Astrocyte (in vitro differentiated cells and primary cell): ENCODE results near the gene DNAL4.

Experiments used
- CTCF ChIP-seq: IDR thresholded peaks from 2 replicates; pipeline ENCODE4 v1.5.1; 2011; ENCODE audit warnings: low read depth, mild to moderate bottlenecking, inconsistent platforms, low read length, moderate library complexity; ENCODE audit not compliant: insufficient read depth
- EZH2 ChIP-seq: IDR thresholded peaks from 2 replicates; pipeline ENCODE4 v1.6.1; 2012; ENCODE audit warnings: mild to moderate bottlenecking, low read length, inconsistent platforms; ENCODE audit not compliant: insufficient read depth

- TF ChIP-seq EZH2 (no peak), CTCF (no peak)
Measured at GRCh38 chr22:38729946-38730345, 64.0 kb downstream of the DNAL4 start.
